ENCODE data around the gene HAP1.

The HAP1 gene

GRCh38 chr17:41736983-41737679, 2.7 kb upstream of the HAP1 start:
- Histone ChIP-seq H3K27ac (no peak overlapping the region), H3K4me3 (no peak overlapping the region)
- no peak for TF ChIP-seq CTCF (IDR thresholded peaks at IDR 0.05)
- no peak for DNase-seq (ENCODE audit: low spot score)

- no peak overlapping the region for H3K27ac ChIP-seq
- no peak for DNase-seq (ENCODE audit: low spot score)
- no peak overlapping the region for H3K4me3 ChIP-seq
- TF ChIP-seq CTCF (IDR thresholded peaks at IDR 0.05) = no peak
These were observed 1.3 kb upstream of the HAP1 start for GRCh38 chr17:41735744-41736143.

GRCh38 chr17:41734949-41735313, 488 bp upstream of the HAP1 start:
- no peak for TF ChIP-seq CTCF (IDR thresholded peaks at IDR 0.05)
- Histone ChIP-seq H3K4me3 (peak overlapping the region; percentile 76), H3K27ac (no peak overlapping the region)
- DNase-seq (ENCODE audit: low spot score) = no peak

- no peak for TF ChIP-seq CTCF (IDR thresholded peaks at IDR 0.05)
- no peak overlapping the region for H3K27ac ChIP-seq
- DNase-seq (ENCODE audit: low spot score) = no peak
- H3K4me3 ChIP-seq = peak overlapping the region; percentile 76
These were observed 900 bp downstream of the HAP1 start for GRCh38 chr17:41733348-41734138.

GRCh38 chr17:41731836-41732235, 2.6 kb downstream of the HAP1 start:
- H3K27ac ChIP-seq = no peak overlapping the region
- TF ChIP-seq CTCF (IDR thresholded peaks at IDR 0.05) = no peak
- DNase-seq (ENCODE audit: low spot score) = no peak
- H3K4me3 ChIP-seq = no peak overlapping the region

GRCh38 chr17:41730479-41730878, 4.0 kb downstream of the HAP1 start:
- Histone ChIP-seq H3K4me3 (no peak overlapping the region), H3K27ac (no peak overlapping the region)
- no peak for DNase-seq (ENCODE audit: low spot score)
- TF ChIP-seq CTCF (IDR thresholded peaks at IDR 0.05) = no peak

GRCh38 chr17:41728056-41728455, 6.4 kb downstream of the HAP1 start:
- Histone ChIP-seq H3K4me3 (no peak overlapping the region), H3K27ac (no peak overlapping the region)
- DNase-seq (ENCODE audit: low spot score) = no peak
- TF ChIP-seq CTCF (IDR thresholded peaks at IDR 0.05) = no peak

Measured in coronary artery (tissue), 2 donors.